Hematopoietic multipotent progenitor cell treated with erythropoietin and hydrocortisone succinate and interleukin-3 and kit ligand, for 4 days (in vitro differentiated cells): Measurements from ENCODE around the gene OR5AN1.
"Not testable (repeated sequence)": the region's sequence is repeated elsewhere in the genome, so short reads cannot be mapped to it uniquely, and the experiment has no call there.

Source experiments
- DNase-seq: peaks from one replicate; pipeline ENCODE4 v3.0.0-alpha.2; 2015

Gene OR5AN1

GRCh38 chr11:59358595-59358994 lies at the start of gene OR5AN1:
OR5AN1 (plus strand) TSS chr11:59358895; CDS start chr11:59364459, 5,564 bp downstream.
- DNase-seq: no peak

GRCh38 chr11:59335001-59335400 lies 23.7 kb upstream of the OR5AN1 start:
- DNase-seq: no peak

- no peak for DNase-seq
These were observed 22.5 kb upstream of the OR5AN1 start for GRCh38 chr11:59336176-59336575.

GRCh38 chr11:59336931-59337330 lies 21.8 kb upstream of the OR5AN1 start:
- no peak for DNase-seq

- DNase-seq: not testable (repeated sequence)
These were observed 9.0 kb upstream of the OR5AN1 start for GRCh38 chr11:59349657-59350056.

- no peak for DNase-seq
These were observed 3.5 kb upstream of the OR5AN1 start for GRCh38 chr11:59355226-59355625.

- DNase-seq: no peak
These were observed 2.1 kb upstream of the OR5AN1 start for GRCh38 chr11:59356561-59356960.

- no peak for DNase-seq
These were observed 675 bp upstream of the OR5AN1 start for GRCh38 chr11:59358020-59358419.

GRCh38 chr11:59365232-59366018 lies 6.7 kb downstream of the OR5AN1 start:
- no peak for DNase-seq

- peak; percentile 77 for DNase-seq
These were observed 9.7 kb downstream of the OR5AN1 start for GRCh38 chr11:59368238-59369022.

GRCh38 chr11:59372324-59372723 lies 13.6 kb downstream of the OR5AN1 start:
- not testable (repeated sequence) for DNase-seq

- DNase-seq: no peak
These were observed 21.8 kb downstream of the OR5AN1 start for GRCh38 chr11:59380263-59381059.

GRCh38 chr11:59394186-59394585 lies 35.5 kb downstream of the OR5AN1 start:
- no peak for DNase-seq

- no peak for DNase-seq
These were observed 42.0 kb downstream of the OR5AN1 start for GRCh38 chr11:59400461-59401261.

- no peak for DNase-seq
These were observed 42.5 kb downstream of the OR5AN1 start for GRCh38 chr11:59401262-59401552.

- DNase-seq: peak; percentile 10
These were observed 44.9 kb downstream of the OR5AN1 start for GRCh38 chr11:59403546-59403945.

- peak; percentile 77 for DNase-seq
These were observed 55.0 kb downstream of the OR5AN1 start for GRCh38 chr11:59413646-59414045.

- peak; percentile 13 for DNase-seq
These were observed 56.4 kb downstream of the OR5AN1 start for GRCh38 chr11:59415111-59415510.

GRCh38 chr11:59416613-59417012 lies 57.9 kb downstream of the OR5AN1 start:
- DNase-seq: peak; percentile 16

GRCh38 chr11:59417023-59417422 lies 58.3 kb downstream of the OR5AN1 start:
- peak; percentile 10 for DNase-seq

- DNase-seq: no peak
These were observed 59.5 kb downstream of the OR5AN1 start for GRCh38 chr11:59418156-59418555.
